Lung (tissue), 12 donors: ENCODE results near the gene ADAMTS9. TPM values are rescaled to one million over a fixed set of nuclear protein-coding genes. Genes with fewer than 3 reads are reported as not detected.

Source experiments
- ATAC-seq: fragments of 200-7000 bp; cut with Tn5 transposase; one replicate; pipeline ENCODE4 v1.9.1; 2020; ENCODE audit warnings: moderate number of reproducible peaks; ENCODE audit not compliant: insufficient read depth, low FRiP score
- DNase-seq, 3 donors: peaks; one replicate each; pipeline ENCODE4 v3.0.0-alpha.2; 2013 to 2017
- H3K27ac ChIP-seq, 2 donors: one replicate each; pipeline ENCODE4 v1.5.1; 2013; ENCODE audit warnings: mild to moderate bottlenecking in 2 of 2, moderate library complexity in 2 of 2, control low read depth in 1 of 2, inconsistent platforms in 1 of 2, low read depth in 1 of 2, low read length in 1 of 2
- H3K27me3 ChIP-seq, 3 donors: one replicate each; pipeline ENCODE4 v1.5.1; 2013; ENCODE audit warnings: low read length in 2 of 3; ENCODE audit not compliant: control insufficient read depth in 3 of 3, insufficient read depth in 3 of 3
- H3K36me3 ChIP-seq, 4 donors: one replicate each; pipeline ENCODE4 v1.5.1; 2013; ENCODE audit warnings: low read length in 4 of 4, mild to moderate bottlenecking in 1 of 4, moderate library complexity in 1 of 4; ENCODE audit not compliant: control insufficient read depth in 4 of 4, insufficient read depth in 4 of 4
- H3K4me1 ChIP-seq, 5 donors: one replicate each; pipeline ENCODE4 v1.5.1; 2013; ENCODE audit warnings: low read length in 5 of 5, mild to moderate bottlenecking in 2 of 5, moderate library complexity in 1 of 5; ENCODE audit not compliant: control insufficient read depth in 5 of 5, insufficient read depth in 5 of 5
- H3K4me3 ChIP-seq: one replicate; pipeline ENCODE4 v1.5.1; 2013; ENCODE audit warnings: mild to moderate bottlenecking, control low read depth, moderate library complexity
- H3K9ac ChIP-seq, 2 donors: one replicate each; pipeline ENCODE4 v1.5.1; 2013; ENCODE audit warnings: low read length in 2 of 2, control low read depth in 1 of 2; ENCODE audit not compliant: insufficient read depth in 1 of 2
- H3K9me3 ChIP-seq, 4 donors: one replicate each; pipeline ENCODE4 v1.5.1; 2013; ENCODE audit warnings: low read length in 3 of 4, mild to moderate bottlenecking in 1 of 4, moderate library complexity in 1 of 4; ENCODE audit not compliant: control insufficient read depth in 4 of 4, insufficient read depth in 3 of 4
- WGBS, 2 donors: extraction: QIAGEN DNeasy Blood & Tissue Kit; methylation state at CpG; one replicate each; pipeline ENCODE4 v1.1.7; 2013; 5-methylcytosine and 5-hydroxymethylcytosine counted together
- polyA plus RNA-seq, 2 donors: library from polyadenylated mRNA; stranded (reverse); fragments of 200-250 nt; gene quantifications; one replicate each; pipeline ENCODE4 v1.2.1, GENCODE V29; 2013
- total RNA-seq, 2 donors: library from RNA; depleted of rRNA in 1 of 2; stranded (reverse); fragments of >200 nt in 1 of 2; gene quantifications; one replicate each; pipeline ENCODE4 v1.2.1, GENCODE V29; 2014 to 2021
- TF ChIP-seq, protein P1 (sequence below): IDR thresholded peaks from 2 replicates; pipeline ENCODE4 v1.5.1; 2012; ENCODE audit warnings: mild to moderate bottlenecking; ENCODE audit errors: control extremely low read depth, extremely low read depth
- donor health status: control.
- donor health status: control.
- donor health status: Bipolar disorder and iron deficiency.
- donor health status: healthy.
- donor health status: DM: yes; HTN: yes; CAD: no.

Gene ADAMTS9
- total and polyA plus RNA-seq, 4 donors = 29.9 to 75.6 (median 42.9) TPM

DNA sequence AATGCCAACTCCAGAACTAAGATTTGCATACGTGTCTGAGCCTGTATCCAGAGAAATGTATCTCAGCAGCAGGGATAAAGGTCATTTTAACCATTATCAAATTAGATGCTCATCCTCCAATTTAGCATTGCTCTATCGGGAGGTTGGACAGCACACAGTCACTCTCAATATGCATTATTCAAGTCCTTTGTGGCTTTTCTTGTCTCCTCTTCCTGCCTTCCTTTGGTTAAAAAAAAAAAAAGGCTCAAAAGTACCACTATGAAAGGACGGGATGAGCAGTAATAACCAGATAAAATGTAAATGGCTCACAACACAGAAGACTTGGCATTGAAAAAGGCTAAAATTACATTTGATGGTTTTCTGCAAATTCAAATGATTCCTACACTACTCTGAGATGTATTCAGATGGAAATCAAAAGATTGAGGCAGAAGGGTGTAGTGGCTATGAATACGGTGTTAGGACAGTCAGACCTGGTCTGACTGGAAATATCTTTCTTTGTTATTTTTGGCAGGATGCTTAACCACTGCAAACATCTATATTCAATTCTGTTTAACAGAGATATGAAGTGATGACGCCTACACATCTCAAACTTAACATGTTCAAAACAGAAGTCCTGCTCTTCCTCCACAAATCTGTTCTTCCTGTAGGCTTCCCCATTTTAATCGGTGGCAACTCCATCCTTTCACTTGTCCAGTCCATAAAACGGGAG, 109.6 kb downstream of the ADAMTS9 start:
- WGBS, 2 donors = 82 to 83% methylated on average over 7 of the region's 7 CpGs
- TF ChIP-seq, protein P1, sequence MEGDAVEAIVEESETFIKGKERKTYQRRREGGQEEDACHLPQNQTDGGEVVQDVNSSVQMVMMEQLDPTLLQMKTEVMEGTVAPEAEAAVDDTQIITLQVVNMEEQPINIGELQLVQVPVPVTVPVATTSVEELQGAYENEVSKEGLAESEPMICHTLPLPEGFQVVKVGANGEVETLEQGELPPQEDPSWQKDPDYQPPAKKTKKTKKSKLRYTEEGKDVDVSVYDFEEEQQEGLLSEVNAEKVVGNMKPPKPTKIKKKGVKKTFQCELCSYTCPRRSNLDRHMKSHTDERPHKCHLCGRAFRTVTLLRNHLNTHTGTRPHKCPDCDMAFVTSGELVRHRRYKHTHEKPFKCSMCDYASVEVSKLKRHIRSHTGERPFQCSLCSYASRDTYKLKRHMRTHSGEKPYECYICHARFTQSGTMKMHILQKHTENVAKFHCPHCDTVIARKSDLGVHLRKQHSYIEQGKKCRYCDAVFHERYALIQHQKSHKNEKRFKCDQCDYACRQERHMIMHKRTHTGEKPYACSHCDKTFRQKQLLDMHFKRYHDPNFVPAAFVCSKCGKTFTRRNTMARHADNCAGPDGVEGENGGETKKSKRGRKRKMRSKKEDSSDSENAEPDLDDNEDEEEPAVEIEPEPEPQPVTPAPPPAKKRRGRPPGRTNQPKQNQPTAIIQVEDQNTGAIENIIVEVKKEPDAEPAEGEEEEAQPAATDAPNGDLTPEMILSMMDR = no peak
- no peaks in the 10 kb centered on the region for H3K27me3 ChIP-seq
- H3K9me3 ChIP-seq = no peaks in the 10 kb centered on the region
- peaks cover 0 to 16% (median 7%) of the 10 kb centered on the region in 5 donors for H3K4me1 ChIP-seq
- H3K27ac ChIP-seq = no peak overlapping the region
- DNase-seq (no peak), ATAC-seq (no peak)
- peaks cover 4 to 29% (median 5%) of the 10 kb centered on the region in 4 donors for H3K36me3 ChIP-seq
- H3K4me3 ChIP-seq = no peak overlapping the region
- no peak overlapping the region for H3K9ac ChIP-seq

DNA sequence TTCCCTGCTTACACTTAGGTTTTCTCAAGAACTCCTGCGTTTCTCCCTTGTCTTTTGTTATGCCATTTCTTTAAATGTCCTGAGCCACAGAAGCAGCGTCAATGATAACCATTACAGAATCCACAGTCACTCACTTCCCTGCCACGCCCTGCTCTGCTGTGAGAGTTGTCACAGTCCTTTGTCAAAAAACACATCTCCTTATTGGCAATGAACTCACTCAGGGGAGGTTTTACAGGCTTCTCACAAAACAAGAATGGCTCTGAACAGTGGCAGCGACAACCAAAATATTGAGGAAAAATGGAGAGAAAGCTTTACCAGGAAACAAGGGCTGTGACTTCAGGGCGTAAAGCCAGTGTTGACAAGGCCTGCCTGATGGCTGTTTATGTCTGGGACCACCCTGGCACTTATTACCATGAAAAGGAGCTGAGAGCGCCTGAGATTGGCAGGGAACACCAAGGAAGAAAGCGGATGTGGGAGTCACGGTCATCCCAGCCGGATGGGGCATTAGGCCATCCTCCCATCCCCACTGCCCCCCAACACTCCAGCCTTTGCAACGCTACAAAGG, 111.5 kb downstream of the ADAMTS9 start:
- H3K27ac ChIP-seq = no peak overlapping the region
- H3K4me1 ChIP-seq = peaks cover 0 to 24% (median 7%) of the 10 kb centered on the region in 5 donors
- TF ChIP-seq, protein P1 = no peak
- ATAC-seq (no peak), DNase-seq (peak in 2 of 3 donors; percentile 44 to 55)
- no peak overlapping the region for H3K9ac ChIP-seq
- no peak overlapping the region for H3K4me3 ChIP-seq
- H3K9me3 ChIP-seq = no peaks in the 10 kb centered on the region
- H3K27me3 ChIP-seq = no peaks in the 10 kb centered on the region
- WGBS, 2 donors = 92 to 94% methylated on average over 10 of the region's 10 CpGs
- H3K36me3 ChIP-seq = peaks cover 3 to 31% (median 6%) of the 10 kb centered on the region in 4 donors

DNA sequence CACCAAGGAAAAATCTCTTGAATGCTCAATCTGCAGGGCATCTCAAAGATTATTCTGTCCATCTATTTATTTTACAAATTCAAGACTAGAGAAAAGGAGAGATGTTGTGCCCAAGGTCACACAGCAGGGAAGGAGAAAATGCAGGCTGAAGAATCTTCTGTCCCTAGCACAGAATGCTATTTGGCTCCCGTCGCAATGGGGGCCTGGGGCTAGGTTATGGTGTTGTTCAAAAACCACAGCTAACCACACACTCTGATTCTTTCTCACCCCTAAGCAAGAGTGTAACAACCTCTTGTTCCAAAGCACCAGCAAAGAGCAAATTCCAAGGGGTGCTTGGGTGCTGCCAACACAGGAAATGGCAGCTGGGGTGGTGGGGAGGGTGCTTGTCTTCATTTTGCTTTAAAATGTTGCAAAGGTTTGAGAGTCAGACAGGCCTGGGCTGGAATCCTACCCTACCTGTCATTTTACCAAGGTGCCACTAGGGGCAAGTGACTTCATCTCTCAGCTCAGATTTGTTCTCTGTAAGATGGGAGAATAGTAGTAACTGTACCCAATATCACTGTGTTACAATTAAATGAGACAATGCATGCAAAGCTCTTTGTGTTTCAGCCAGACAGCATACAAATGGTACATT, 112.5 kb downstream of the ADAMTS9 start:
- ATAC-seq (no peak), DNase-seq (no peak)
- WGBS, 2 donors = 87 to 93% methylated on average over 2 of the region's 2 CpGs
- Histone ChIP-seq H3K9ac (no peak overlapping the region), H3K4me1 (peaks cover 0 to 21% (median under 1%) of the 10 kb centered on the region in 5 donors), H3K27me3 (no peaks in the 10 kb centered on the region), H3K4me3 (no peak overlapping the region), H3K36me3 (peaks cover 3 to 25% (median 6%) of the 10 kb centered on the region in 4 donors), H3K27ac (no peak overlapping the region), H3K9me3 (no peaks in the 10 kb centered on the region)
- TF ChIP-seq, protein P1 = no peak
